DOHH2 (cell line): ENCODE results near the gene LNX1.

Experiments used
- H3F3A ChIP-seq: fragments of 200-600 bp; sonication (generic), shearing (Covaris generic); 2 replicates; pipeline ENCODE4 v1.6.0; 2016; ENCODE audit warnings: antibody characterized with exemption, mild to moderate bottlenecking; ENCODE audit not compliant: control insufficient read depth, insufficient read depth
- H3K27ac ChIP-seq: fragments of 200-600 bp; sonication (generic); 2 replicates; pipeline ENCODE4 v1.5.1; 2014; ENCODE audit warnings: low read depth, mild to moderate bottlenecking, low read length, moderate library complexity
- H3K27me3 ChIP-seq: fragments of 200-600 bp; sonication (generic); 2 replicates; pipeline ENCODE4 v1.6.1; 2014; ENCODE audit warnings: mild to moderate bottlenecking, low read length, mixed read lengths; ENCODE audit not compliant: control insufficient read depth
- H3K36me3 ChIP-seq: fragments of 200-600 bp; sonication (generic); 2 replicates; pipeline ENCODE4 v1.6.1; 2014; ENCODE audit warnings: mild to moderate bottlenecking, low read length, moderate library complexity, mixed read lengths; ENCODE audit not compliant: control insufficient read depth
- H3K4me1 ChIP-seq: fragments of 200-600 bp; sonication (generic); 2 replicates; pipeline ENCODE4 v1.6.1; 2014; ENCODE audit warnings: mild to moderate bottlenecking, low read length, mixed read lengths; ENCODE audit not compliant: control insufficient read depth
- H3K4me2 ChIP-seq: fragments of 200-600 bp; sonication (generic); 2 replicates; pipeline ENCODE4 v1.6.0; 2014; ENCODE audit warnings: mild to moderate bottlenecking, low read length, moderate library complexity
- H3K4me3 ChIP-seq: fragments of 200-600 bp; sonication (generic); 2 replicates; pipeline ENCODE4 v1.5.1; 2014; ENCODE audit warnings: mild to moderate bottlenecking, low read length, mixed read lengths
- H3K79me2 ChIP-seq: fragments of 200-600 bp; sonication (generic); 2 replicates; pipeline ENCODE4 v1.6.1; 2014; ENCODE audit warnings: mild to moderate bottlenecking, low read length, mixed read lengths; ENCODE audit not compliant: control insufficient read depth
- H3K9me2 ChIP-seq: fragments of 200-600 bp; sonication (generic); replicated peaks from 2 replicates; pipeline ENCODE4 v1.6.1; 2014; ENCODE audit warnings: mild to moderate bottlenecking, low read length, mixed read lengths; ENCODE audit not compliant: control insufficient read depth
- H3K9me3 ChIP-seq: fragments of 200-600 bp; sonication (generic); 2 replicates; pipeline ENCODE4 v1.6.1; 2014; ENCODE audit warnings: antibody characterized with exemption, low read length, mixed read lengths; ENCODE audit not compliant: control insufficient read depth, insufficient read depth
- H4K20me1 ChIP-seq: fragments of 200-600 bp; sonication (generic); 2 replicates; pipeline ENCODE4 v1.6.0; 2014; ENCODE audit warnings: low read depth, mild to moderate bottlenecking, antibody characterized with exemption, low read length, moderate library complexity; ENCODE audit not compliant: control insufficient read depth, insufficient read depth
- EZH2phosphoT487 ChIP-seq: fragments of 200-600 bp; sonication (generic); IDR thresholded peaks from 2 replicates; pipeline ENCODE4 v1.6.1; 2017; ENCODE audit warnings: borderline replicate concordance, mild to moderate bottlenecking, antibody characterized with exemption, low read length, moderate library complexity, mixed read lengths
- TF ChIP-seq, protein P1 (sequence below): fragments of 200-600 bp; sonication (generic); IDR thresholded peaks from one replicate; pipeline ENCODE4 v1.5.1; 2014; ENCODE audit warnings: antibody characterized with exemption, mild to moderate bottlenecking, low read depth, low read length; ENCODE audit not compliant: poor library complexity, severe bottlenecking

Gene LNX1

DNA sequence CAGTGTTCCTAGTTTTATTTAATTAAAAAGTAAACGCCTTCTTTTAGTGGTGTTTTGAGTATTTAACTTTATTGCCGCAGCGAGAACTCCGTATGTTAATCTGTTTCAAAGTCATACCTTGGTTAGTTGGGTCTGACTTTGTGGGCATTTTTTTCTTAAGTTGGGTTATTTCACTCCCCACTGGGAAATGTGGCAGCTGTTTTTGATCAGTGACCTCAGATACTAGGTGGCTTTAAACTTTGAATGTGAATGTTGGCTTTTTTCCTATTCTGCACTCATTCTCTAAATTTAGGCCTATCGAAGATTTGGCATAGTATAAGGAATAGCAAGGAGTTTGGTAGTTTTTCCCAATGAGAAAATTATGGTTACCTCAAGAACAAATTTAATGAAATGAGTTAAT, 127.9 kb downstream of the LNX1 start:
- Histone ChIP-seq H3K4me1 (no peaks in the 10 kb centered on the region), H3K79me2 (no peaks in the 10 kb centered on the region), H3K4me2 (no peak overlapping the region), H4K20me1 (no peaks in the 10 kb centered on the region), H3K9me2 (no peaks in the 10 kb centered on the region), H3F3A (peaks cover 19% of the 10 kb centered on the region; the same call in 1 of the 2 replicates), H3K4me3 (no peak overlapping the region), H3K36me3 (peaks cover 36% of the 10 kb centered on the region), H3K9me3 (no peaks in the 10 kb centered on the region), H3K27ac (no peak overlapping the region), H3K27me3 (no peaks in the 10 kb centered on the region)
- TF ChIP-seq, protein P1, sequence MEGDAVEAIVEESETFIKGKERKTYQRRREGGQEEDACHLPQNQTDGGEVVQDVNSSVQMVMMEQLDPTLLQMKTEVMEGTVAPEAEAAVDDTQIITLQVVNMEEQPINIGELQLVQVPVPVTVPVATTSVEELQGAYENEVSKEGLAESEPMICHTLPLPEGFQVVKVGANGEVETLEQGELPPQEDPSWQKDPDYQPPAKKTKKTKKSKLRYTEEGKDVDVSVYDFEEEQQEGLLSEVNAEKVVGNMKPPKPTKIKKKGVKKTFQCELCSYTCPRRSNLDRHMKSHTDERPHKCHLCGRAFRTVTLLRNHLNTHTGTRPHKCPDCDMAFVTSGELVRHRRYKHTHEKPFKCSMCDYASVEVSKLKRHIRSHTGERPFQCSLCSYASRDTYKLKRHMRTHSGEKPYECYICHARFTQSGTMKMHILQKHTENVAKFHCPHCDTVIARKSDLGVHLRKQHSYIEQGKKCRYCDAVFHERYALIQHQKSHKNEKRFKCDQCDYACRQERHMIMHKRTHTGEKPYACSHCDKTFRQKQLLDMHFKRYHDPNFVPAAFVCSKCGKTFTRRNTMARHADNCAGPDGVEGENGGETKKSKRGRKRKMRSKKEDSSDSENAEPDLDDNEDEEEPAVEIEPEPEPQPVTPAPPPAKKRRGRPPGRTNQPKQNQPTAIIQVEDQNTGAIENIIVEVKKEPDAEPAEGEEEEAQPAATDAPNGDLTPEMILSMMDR: no peak
- TF ChIP-seq EZH2phosphoT487: no peak

DNA sequence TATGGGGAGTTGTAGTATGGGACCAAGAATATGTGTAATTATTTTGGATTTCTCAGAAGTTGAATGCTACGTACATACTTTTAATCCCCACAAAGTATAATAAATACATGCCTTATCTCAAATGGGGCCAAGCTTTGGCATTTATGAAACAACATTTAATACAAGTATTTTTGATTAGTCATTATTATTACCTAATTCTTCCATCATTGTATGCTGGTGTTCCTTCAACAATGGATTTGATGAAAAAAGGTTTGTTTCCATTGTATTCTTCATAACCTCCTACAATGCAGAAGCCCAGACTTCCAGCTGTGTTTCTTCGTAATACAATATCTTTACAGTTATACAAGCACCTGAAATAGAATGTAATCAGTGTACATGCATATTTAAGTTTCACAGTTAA, 130.0 kb downstream of the LNX1 start:
- H4K20me1 ChIP-seq: no peaks in the 10 kb centered on the region
- no peak overlapping the region for H3K4me2 ChIP-seq
- H3K79me2 ChIP-seq: no peaks in the 10 kb centered on the region
- peaks cover 52% of the 10 kb centered on the region for H3K36me3 ChIP-seq
- H3K27ac ChIP-seq: no peak overlapping the region
- H3K4me3 ChIP-seq: no peak overlapping the region
- H3K9me3 ChIP-seq: no peaks in the 10 kb centered on the region
- H3K4me1 ChIP-seq: no peaks in the 10 kb centered on the region
- peaks cover 19% of the 10 kb centered on the region; the same call in 1 of the 2 replicates for H3F3A ChIP-seq
- no peaks in the 10 kb centered on the region for H3K9me2 ChIP-seq
- H3K27me3 ChIP-seq: no peaks in the 10 kb centered on the region
- TF ChIP-seq EZH2phosphoT487: no peak

DNA sequence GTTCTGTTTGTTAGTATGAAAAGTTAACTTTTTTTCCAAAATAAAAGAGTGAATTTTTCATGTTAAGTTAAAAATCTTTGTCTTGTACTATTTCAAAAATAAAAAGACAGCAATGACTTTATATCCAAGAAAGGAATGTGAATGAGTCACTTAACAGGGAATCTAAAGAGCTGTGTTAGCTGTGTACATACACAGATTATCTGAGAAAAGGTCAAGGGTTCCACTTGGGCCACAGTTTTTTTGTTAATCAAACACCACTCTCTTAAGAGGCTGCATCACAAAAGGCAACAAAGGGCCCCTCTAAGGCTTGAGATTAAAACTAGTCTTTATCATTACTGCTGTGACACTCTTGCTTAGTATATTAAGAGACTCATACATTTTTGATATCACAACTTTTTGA, 131.7 kb downstream of the LNX1 start:
- Histone ChIP-seq H3K4me2 (no peak overlapping the region), H4K20me1 (no peaks in the 10 kb centered on the region), H3K9me3 (no peaks in the 10 kb centered on the region), H3K4me1 (no peaks in the 10 kb centered on the region), H3F3A (peaks cover 10% of the 10 kb centered on the region; the same call in 1 of the 2 replicates), H3K27ac (no peak overlapping the region), H3K36me3 (peaks cover 69% of the 10 kb centered on the region), H3K4me3 (no peak overlapping the region), H3K79me2 (no peaks in the 10 kb centered on the region), H3K27me3 (no peaks in the 10 kb centered on the region), H3K9me2 (no peaks in the 10 kb centered on the region)
- TF ChIP-seq EZH2phosphoT487: no peak
- TF ChIP-seq, protein P1: no peak

DNA sequence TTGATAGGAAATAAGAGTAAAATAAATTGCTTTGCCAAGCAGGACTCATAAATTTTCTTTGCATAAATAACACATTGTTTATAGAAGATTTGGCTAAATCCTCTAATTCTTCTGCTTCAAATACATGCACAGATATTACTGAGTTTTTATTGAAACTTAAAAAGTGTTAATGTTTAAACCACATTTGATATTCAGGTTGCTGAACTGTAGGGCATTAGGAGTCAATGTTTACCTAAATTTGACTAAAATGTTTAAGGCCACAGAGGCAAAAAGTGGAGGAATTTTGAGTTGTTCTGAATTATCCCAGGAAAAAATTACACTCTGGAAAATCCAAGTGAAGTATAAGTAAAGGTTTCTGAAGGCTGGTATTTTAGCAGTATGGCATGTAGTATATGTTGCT, 135.1 kb downstream of the LNX1 start:
- Histone ChIP-seq H3F3A (no peaks in the 10 kb centered on the region), H3K27ac (no peak overlapping the region), H3K27me3 (no peaks in the 10 kb centered on the region), H3K4me3 (no peak overlapping the region), H3K36me3 (peaks cover 93% of the 10 kb centered on the region), H3K9me2 (no peaks in the 10 kb centered on the region), H3K79me2 (no peaks in the 10 kb centered on the region), H3K4me1 (no peaks in the 10 kb centered on the region), H4K20me1 (no peaks in the 10 kb centered on the region), H3K4me2 (no peak overlapping the region), H3K9me3 (no peaks in the 10 kb centered on the region)
- TF ChIP-seq EZH2phosphoT487: no peak
- TF ChIP-seq, protein P1: no peak
